Omental fat pad (tissue), 4 donors: ENCODE data around the gene LRRTM3. TPM values are rescaled to one million over a fixed set of nuclear protein-coding genes. Genes with fewer than 3 reads are reported as not detected.

Experiments
- ATAC-seq: fragments of 150-250 bp; one replicate; pipeline ENCODE4 v1.9.1; 2016; ENCODE audit warnings: mild to moderate bottlenecking, moderate library complexity; ENCODE audit not compliant: low FRiP score
- DNase-seq: peaks from one replicate; pipeline ENCODE4 v3.0.0-alpha.2; 2019; ENCODE audit warnings: low spot score
- total RNA-seq, 4 donors: library from RNA; depleted of rRNA; stranded (reverse); fragments of >200 nt; gene quantifications; one replicate each; pipeline ENCODE4 v1.1.0, GENCODE V29; 2016
- TF ChIP-seq, protein P1 (sequence below), 3 donors: fragments of 450-650 bp; IDR thresholded peaks; one replicate each; pipeline ENCODE4 v1.5.1; 2016 to 2017; ENCODE audit warnings: antibody characterized with exemption in 3 of 3, mild to moderate bottlenecking in 3 of 3, moderate library complexity in 2 of 3

The LRRTM3 gene
- total RNA-seq, 4 donors from 2014 or later = 0.09 TPM; not detected in 3

DNA sequence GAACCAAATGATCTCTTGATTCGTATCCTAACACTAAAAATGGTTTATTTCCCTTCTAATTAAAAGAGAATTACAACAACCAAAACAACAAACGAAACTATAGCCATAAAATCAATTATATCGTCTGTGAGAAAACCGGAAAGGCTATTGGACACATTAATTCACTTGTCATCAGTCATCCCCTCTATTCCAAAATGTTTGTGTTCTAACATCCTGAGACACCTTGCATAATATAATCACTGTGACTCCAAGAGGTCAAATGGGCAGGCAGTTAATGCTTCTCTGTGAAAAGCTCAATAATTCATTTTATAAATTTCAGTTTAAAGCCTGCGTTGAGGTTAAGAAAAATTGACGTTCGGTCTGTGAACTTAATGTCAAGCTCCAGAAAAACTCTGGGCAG, 463 bp upstream of the LRRTM3 start:
- DNase-seq (no peak), ATAC-seq (no peak)
- TF ChIP-seq, protein P1, sequence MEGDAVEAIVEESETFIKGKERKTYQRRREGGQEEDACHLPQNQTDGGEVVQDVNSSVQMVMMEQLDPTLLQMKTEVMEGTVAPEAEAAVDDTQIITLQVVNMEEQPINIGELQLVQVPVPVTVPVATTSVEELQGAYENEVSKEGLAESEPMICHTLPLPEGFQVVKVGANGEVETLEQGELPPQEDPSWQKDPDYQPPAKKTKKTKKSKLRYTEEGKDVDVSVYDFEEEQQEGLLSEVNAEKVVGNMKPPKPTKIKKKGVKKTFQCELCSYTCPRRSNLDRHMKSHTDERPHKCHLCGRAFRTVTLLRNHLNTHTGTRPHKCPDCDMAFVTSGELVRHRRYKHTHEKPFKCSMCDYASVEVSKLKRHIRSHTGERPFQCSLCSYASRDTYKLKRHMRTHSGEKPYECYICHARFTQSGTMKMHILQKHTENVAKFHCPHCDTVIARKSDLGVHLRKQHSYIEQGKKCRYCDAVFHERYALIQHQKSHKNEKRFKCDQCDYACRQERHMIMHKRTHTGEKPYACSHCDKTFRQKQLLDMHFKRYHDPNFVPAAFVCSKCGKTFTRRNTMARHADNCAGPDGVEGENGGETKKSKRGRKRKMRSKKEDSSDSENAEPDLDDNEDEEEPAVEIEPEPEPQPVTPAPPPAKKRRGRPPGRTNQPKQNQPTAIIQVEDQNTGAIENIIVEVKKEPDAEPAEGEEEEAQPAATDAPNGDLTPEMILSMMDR (IDR thresholded peaks at IDR 0.05) = no peak

GRCh38 chr10:66926841-66927240, 1.0 kb downstream of the LRRTM3 start:
- ATAC-seq (no peak), DNase-seq (no peak)
- TF ChIP-seq, protein P1 (IDR thresholded peaks at IDR 0.05) = no peak

DNA sequence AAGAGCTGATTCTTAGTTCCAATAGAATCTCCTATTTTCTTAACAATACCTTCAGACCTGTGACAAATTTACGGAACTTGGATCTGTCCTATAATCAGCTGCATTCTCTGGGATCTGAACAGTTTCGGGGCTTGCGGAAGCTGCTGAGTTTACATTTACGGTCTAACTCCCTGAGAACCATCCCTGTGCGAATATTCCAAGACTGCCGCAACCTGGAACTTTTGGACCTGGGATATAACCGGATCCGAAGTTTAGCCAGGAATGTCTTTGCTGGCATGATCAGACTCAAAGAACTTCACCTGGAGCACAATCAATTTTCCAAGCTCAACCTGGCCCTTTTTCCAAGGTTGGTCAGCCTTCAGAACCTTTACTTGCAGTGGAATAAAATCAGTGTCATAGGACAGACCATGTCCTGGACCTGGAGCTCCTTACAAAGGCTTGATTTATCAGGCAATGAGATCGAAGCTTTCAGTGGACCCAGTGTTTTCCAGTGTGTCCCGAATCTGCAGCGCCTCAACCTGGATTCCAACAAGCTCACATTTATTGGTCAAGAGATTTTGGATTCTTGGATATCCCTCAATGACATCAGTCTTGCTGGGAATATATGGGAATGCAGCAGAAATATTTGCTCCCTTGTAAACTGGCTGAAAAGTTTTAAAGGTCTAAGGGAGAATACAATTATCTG, 1.6 kb downstream of the LRRTM3 start:
- TF ChIP-seq, protein P1 (IDR thresholded peaks at IDR 0.05) = no peak
- no peak for ATAC-seq
- no peak for DNase-seq

- DNase-seq (no peak), ATAC-seq (no peak)
- TF ChIP-seq, protein P1 (IDR thresholded peaks at IDR 0.05) = no peak
Observed at GRCh38 chr10:66927971-66928770, 2.3 kb downstream of the LRRTM3 start.

GRCh38 chr10:66928776-66929175, 2.9 kb downstream of the LRRTM3 start:
- DNase-seq (no peak), ATAC-seq (no peak)
- TF ChIP-seq, protein P1 (IDR thresholded peaks at IDR 0.05) = no peak

DNA sequence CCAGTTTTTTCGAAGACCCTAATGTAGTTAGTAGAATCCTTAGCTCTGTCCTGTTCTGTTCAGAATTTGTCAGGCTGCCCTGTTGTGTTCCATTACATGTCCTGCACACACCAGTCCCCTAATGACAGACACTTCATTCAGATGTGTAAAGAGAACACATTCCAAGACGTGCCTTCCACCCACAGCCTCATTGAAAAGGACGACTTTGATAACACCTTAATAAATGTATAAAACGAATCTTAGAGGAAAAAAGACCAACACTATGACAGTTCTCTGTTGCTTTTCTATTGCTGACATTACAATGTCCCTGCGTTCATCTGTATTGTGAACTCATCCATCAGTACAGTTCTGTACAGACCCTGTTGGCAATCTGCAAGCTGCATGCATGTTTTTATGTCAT, 3.5 kb downstream of the LRRTM3 start:
- ATAC-seq (no peak), DNase-seq (no peak)
- TF ChIP-seq, protein P1 (IDR thresholded peaks at IDR 0.05) = no peak
